Tibial artery (tissue), 4 donors: ENCODE measurements around the gene ALDH16A1.

Experiments used
- DNase-seq, 2 donors: peaks; one replicate each; pipeline ENCODE4 v3.0.0-alpha.2; 2019
- H3K27ac ChIP-seq, 2 donors: fragments of 200-600 bp; sonication (generic) in 1 of 2; 1 replicate in 1 of 2; 2 replicates in 1 of 2; pipeline ENCODE4 v1.5.1; 2018 to 2019; ENCODE audit warnings: mild to moderate bottlenecking in 1 of 2
- H3K27me3 ChIP-seq, 2 donors: fragments of 200-600 bp; sonication (generic) in 1 of 2; one replicate each; pipeline versions ENCODE4 v1.5.1 to v1.6.0; 2016 to 2019
- H3K36me3 ChIP-seq, 3 donors: fragments of 200-600 bp; sonication (generic) in 2 of 3; one replicate each; pipeline ENCODE4 v1.5.1; 2016 to 2019; ENCODE audit warnings: mild to moderate bottlenecking in 2 of 3
- H3K4me1 ChIP-seq, 4 donors: fragments of 200-600 bp; sonication (generic) in 2 of 4; 1 replicate in 3 of 4; 2 replicates in 1 of 4; pipeline ENCODE4 v1.5.1; 2016 to 2019
- H3K4me3 ChIP-seq, 2 donors: fragments of 200-600 bp; sonication (generic) in 1 of 2; 1 replicate in 1 of 2; 2 replicates in 1 of 2; pipeline ENCODE4 v1.5.1; 2018 to 2019; ENCODE audit warnings: mild to moderate bottlenecking in 2 of 2
- H3K9me3 ChIP-seq, 3 donors: fragments of 200-600 bp; sonication (generic) in 1 of 3; one replicate each; pipeline ENCODE4 v1.5.1; 2016 to 2019
- intact Hi-C: fragments of 100-400 bp; cut with DNase I; formaldehyde crosslinking; loops from one replicate; pipeline ENCODE4 v1.15.0; 2023; ENCODE audit warnings: low total_unique reads
- TF ChIP-seq, protein P1 (sequence below), 2 experiments: fragments of 200-600 bp in 1 of 2; fragments of 450-650 bp in 1 of 2; IDR thresholded peaks; one replicate each; pipeline ENCODE4 v1.5.1; 2017 to 2019; ENCODE audit warnings: antibody characterized with exemption in 2 of 2, mild to moderate bottlenecking in 1 of 2, moderate library complexity in 1 of 2

The ALDH16A1 gene

GRCh38 chr19:49425178-49425577 lies 27.8 kb upstream of the ALDH16A1 start, which contains the start of gene GFY:
TSS of gene GFY (plus strand) at chr19:49425388. CDS start at chr19:49426431, 1,043 bp downstream.
- Histone ChIP-seq H3K27me3 (peaks cover 4 to 98% of the 10 kb centered on the region in 2 donors), H3K4me1 (peaks cover 0 to 46% (median 33%) of the 10 kb centered on the region in 4 donors)
- intact Hi-C loops: no loop called here

DNA sequence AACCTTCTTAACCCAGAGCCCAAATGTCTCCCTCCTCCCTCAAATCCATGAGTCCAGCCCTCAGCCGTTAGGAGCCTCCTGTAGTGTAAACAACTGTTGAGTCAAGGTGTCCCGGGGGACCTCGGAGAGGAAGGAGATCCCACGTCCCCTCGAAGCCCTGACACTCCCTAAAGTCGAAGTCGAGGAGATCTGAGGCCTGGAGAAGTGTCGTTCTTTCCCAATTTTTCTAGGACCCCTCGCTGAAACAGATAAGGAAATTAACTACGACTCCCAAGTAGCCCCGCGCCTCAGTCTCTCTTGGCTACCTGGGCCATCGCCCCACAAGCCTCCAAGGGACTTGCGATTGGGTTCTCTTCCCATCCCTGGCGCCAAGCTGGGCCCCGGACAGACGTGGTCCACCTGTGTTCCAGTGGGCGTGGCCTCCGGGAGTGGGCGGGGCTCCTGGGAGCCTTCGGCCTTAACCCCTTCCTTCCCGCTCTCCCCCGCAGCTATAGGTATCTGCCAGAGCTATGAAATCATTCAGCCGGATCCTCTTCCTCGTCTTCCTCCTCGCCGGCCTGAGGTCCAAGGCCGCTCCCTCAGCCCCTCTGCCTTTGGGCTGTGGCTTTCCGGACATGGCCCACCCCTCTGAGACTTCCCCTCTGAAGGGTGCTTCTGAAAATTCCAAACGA lies 27.0 kb upstream of the ALDH16A1 start:
- TF ChIP-seq, protein P1, sequence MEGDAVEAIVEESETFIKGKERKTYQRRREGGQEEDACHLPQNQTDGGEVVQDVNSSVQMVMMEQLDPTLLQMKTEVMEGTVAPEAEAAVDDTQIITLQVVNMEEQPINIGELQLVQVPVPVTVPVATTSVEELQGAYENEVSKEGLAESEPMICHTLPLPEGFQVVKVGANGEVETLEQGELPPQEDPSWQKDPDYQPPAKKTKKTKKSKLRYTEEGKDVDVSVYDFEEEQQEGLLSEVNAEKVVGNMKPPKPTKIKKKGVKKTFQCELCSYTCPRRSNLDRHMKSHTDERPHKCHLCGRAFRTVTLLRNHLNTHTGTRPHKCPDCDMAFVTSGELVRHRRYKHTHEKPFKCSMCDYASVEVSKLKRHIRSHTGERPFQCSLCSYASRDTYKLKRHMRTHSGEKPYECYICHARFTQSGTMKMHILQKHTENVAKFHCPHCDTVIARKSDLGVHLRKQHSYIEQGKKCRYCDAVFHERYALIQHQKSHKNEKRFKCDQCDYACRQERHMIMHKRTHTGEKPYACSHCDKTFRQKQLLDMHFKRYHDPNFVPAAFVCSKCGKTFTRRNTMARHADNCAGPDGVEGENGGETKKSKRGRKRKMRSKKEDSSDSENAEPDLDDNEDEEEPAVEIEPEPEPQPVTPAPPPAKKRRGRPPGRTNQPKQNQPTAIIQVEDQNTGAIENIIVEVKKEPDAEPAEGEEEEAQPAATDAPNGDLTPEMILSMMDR (IDR thresholded peaks at IDR 0.05): no peak
- no peak overlapping the region for H3K4me3 ChIP-seq
- H3K27ac ChIP-seq: no peak overlapping the region
- no peaks in the 10 kb centered on the region for H3K9me3 ChIP-seq
- peaks cover 0 to 38% (median 30%) of the 10 kb centered on the region in 4 donors for H3K4me1 ChIP-seq
- H3K27me3 ChIP-seq: peaks cover 4 to 100% of the 10 kb centered on the region in 2 donors
- intact Hi-C loops: no loop called here
- DNase-seq: no peak
- no peaks in the 10 kb centered on the region for H3K36me3 ChIP-seq

More at GRCh38 chr19:49425178-49425577, 27.8 kb upstream of the ALDH16A1 start, which contains the start of gene GFY:
- H3K27ac ChIP-seq: no peak within 1 kb of the TSS
- H3K9me3 ChIP-seq: no peaks in the 10 kb centered on the region
- no peak for DNase-seq
- TF ChIP-seq, protein P1 (IDR thresholded peaks at IDR 0.05): no peak
- no peaks in the 10 kb centered on the region for H3K36me3 ChIP-seq
- no peak within 1 kb of the TSS for H3K4me3 ChIP-seq

DNA sequence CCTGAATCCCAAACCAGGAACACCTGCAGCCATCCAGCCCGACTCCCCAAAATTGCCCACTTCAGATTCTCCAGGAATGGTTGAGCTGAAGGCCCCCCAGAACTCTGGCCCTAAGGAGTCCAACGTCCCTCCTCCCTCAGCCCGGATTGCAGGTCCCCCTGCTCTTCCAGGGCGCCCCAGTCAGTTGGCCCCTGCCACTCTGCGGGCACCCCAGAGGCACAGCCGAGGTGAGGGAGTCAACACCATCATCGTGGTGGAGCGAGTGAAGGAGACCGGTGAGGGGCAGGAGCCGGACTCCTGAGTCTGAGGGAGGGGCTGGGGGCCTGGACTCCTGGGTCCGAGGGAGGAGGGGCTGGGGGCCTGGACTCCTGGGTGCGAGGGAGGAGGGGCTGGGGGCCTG lies 25.7 kb upstream of the ALDH16A1 start:
- Histone ChIP-seq H3K27ac (no peak overlapping the region), H3K4me3 (no peak overlapping the region), H3K27me3 (peaks cover 4 to 100% of the 10 kb centered on the region in 2 donors), H3K36me3 (no peaks in the 10 kb centered on the region), H3K4me1 (peaks cover 0 to 33% (median 22%) of the 10 kb centered on the region in 4 donors), H3K9me3 (no peaks in the 10 kb centered on the region)
- TF ChIP-seq, protein P1 (IDR thresholded peaks at IDR 0.05): no peak
- no peak for DNase-seq
- intact Hi-C loops: no loop called here

- intact Hi-C loops: no loop called here
- H3K27me3 ChIP-seq: peaks cover 4 to 100% of the 10 kb centered on the region in 2 donors
- H3K36me3 ChIP-seq: no peaks in the 10 kb centered on the region
- TF ChIP-seq, protein P1 (IDR thresholded peaks at IDR 0.05): no peak
- no peak overlapping the region for H3K4me3 ChIP-seq
- H3K27ac ChIP-seq: no peak overlapping the region
- no peaks in the 10 kb centered on the region for H3K9me3 ChIP-seq
- H3K4me1 ChIP-seq: peaks cover 0 to 29% (median 16%) of the 10 kb centered on the region in 4 donors
- DNase-seq: no peak
These were observed 25.0 kb upstream of the ALDH16A1 start for GRCh38 chr19:49427855-49428546.

GRCh38 chr19:49428547-49429451 lies 24.2 kb upstream of the ALDH16A1 start:
- intact Hi-C loops: no loop called here
- H3K36me3 ChIP-seq: no peaks in the 10 kb centered on the region
- TF ChIP-seq, protein P1 (IDR thresholded peaks at IDR 0.05): no peak
- no peak for DNase-seq
- H3K27ac ChIP-seq: no peak overlapping the region
- H3K4me3 ChIP-seq: no peak overlapping the region
- no peaks in the 10 kb centered on the region for H3K9me3 ChIP-seq
- H3K27me3 ChIP-seq: peaks cover 0 to 100% of the 10 kb centered on the region in 2 donors
- H3K4me1 ChIP-seq: peaks cover 0 to 22% (median 9%) of the 10 kb centered on the region in 4 donors
